GM12878 (cell line): Measurements from ENCODE around the gene CHST5. TPM values are rescaled to one million over a fixed set of nuclear protein-coding genes. Genes with fewer than 3 reads are reported as not detected.
"Not testable (repeated sequence)": the region's sequence is repeated elsewhere in the genome, so short reads cannot be mapped to it uniquely, and the experiment has no call there.

Source experiments
- ATAC-seq: fragments of 200-7000 bp; cut with Tn5 transposase; 3 replicates; pipeline ENCODE4 v1.9.1; 2020; ENCODE audit warnings: mild to moderate bottlenecking, moderate library complexity
- BruUV-seq: library from RNA; stranded (reverse); fragments of 400-500 nt; replicated peaks from 2 replicates; lab custom pipeline; 2021; lab: Mats Ljungman, UMichigan
- CTCF ChIA-PET: fragments of 300-600 bp; sonication (Branson Sonifier 250); formaldehyde crosslinking; extraction: SDS; loops from one replicate; lab custom pipeline; 2021; ENCODE audit warnings: inconsistent platforms; lab: Yijun Ruan, JAX
- POLR2A ChIA-PET: fragments of 350-600 bp; formaldehyde crosslinking; extraction: SDS; loops from one replicate; lab custom pipeline; 2021; ENCODE audit warnings: inconsistent platforms; lab: Charles Lee
- RAD21 ChIA-PET: fragments of 300-600 bp; sonication (Branson Sonifier 250); formaldehyde crosslinking; loops from one replicate; lab custom pipeline; 2023; ENCODE audit warnings: antibody characterized with exemption; ENCODE audit not compliant: unreplicated experiment; lab: Charles Lee
- SMC1A ChIA-PET: fragments of 300-600 bp; sonication (Branson Sonifier 250); formaldehyde crosslinking; loops from one replicate; lab custom pipeline; 2023; ENCODE audit not compliant: unreplicated experiment, uncharacterized antibody; lab: Charles Lee
- DNase-seq: peaks from one replicate; pipeline ENCODE4 v3.0.0-alpha.2; 2011; ENCODE audit warnings: low read depth, low spot score
- FAIRE-seq: peaks from 3 replicates; lab custom pipeline; 2011; peaks lifted over from hg19 to GRCh38; lab: Jason Lieb, UNC
- H2AFZ ChIP-seq: 2 replicates; pipeline ENCODE4 v1.6.0; 2011; ENCODE audit warnings: low read depth, low read length, control low read depth; ENCODE audit not compliant: control insufficient read depth
- H3K27ac ChIP-seq: 2 replicates; pipeline ENCODE4 v1.5.1; 2011; ENCODE audit warnings: control low read depth; ENCODE audit not compliant: control insufficient read depth, insufficient read depth
- H3K27me3 ChIP-seq, 2 experiments: replicated peaks in 1 of 2; 2 replicates each; pipeline versions ENCODE4 v1.6.0 to v1.6.1; 2011; ENCODE audit warnings: low read length in 1 of 2; ENCODE audit not compliant: control insufficient read depth in 2 of 2, insufficient read depth in 2 of 2
- H3K36me3 ChIP-seq, 2 experiments: 2 replicates each; pipeline ENCODE4 v1.5.1; 2011; ENCODE audit warnings: low read length in 1 of 2; ENCODE audit not compliant: control insufficient read depth in 2 of 2, insufficient read depth in 2 of 2
- H3K4me1 ChIP-seq: 2 replicates; pipeline ENCODE4 v1.6.1; 2011; ENCODE audit warnings: mild to moderate bottlenecking, low read length, moderate library complexity, mixed read lengths; ENCODE audit not compliant: control insufficient read depth, insufficient read depth
- H3K4me2 ChIP-seq: 2 replicates; pipeline ENCODE4 v1.6.0; 2011; ENCODE audit warnings: control low read depth; ENCODE audit not compliant: control insufficient read depth, insufficient read depth
- H3K4me3 ChIP-seq: fragments of 200-600 bp; sonication (generic); 2 replicates; pipeline ENCODE4 v1.5.1; 2016
- H3K79me2 ChIP-seq: 2 replicates; pipeline ENCODE4 v1.6.0; 2011; ENCODE audit warnings: low read length; ENCODE audit not compliant: control insufficient read depth, insufficient read depth
- H3K9ac ChIP-seq: 2 replicates; pipeline ENCODE4 v1.8.0; 2011; ENCODE audit warnings: low read length, control low read depth, mixed read lengths; ENCODE audit not compliant: control insufficient read depth, insufficient read depth
- H3K9me3 ChIP-seq: replicated peaks from 3 replicates; pipeline ENCODE4 v1.5.1; 2011; ENCODE audit warnings: mild to moderate bottlenecking, low read length; ENCODE audit not compliant: control insufficient read depth, insufficient read depth
- H4K20me1 ChIP-seq: 2 replicates; pipeline ENCODE4 v1.6.0; 2011; ENCODE audit not compliant: control insufficient read depth, insufficient read depth
- CBX3 ChIP-seq: fragments of 200-600 bp; sonication (generic); IDR thresholded peaks from 2 replicates; pipeline ENCODE4 v1.6.1; 2016; ENCODE audit warnings: low read depth, borderline replicate concordance
- CHD1 ChIP-seq: IDR thresholded peaks from 2 replicates; pipeline ENCODE4 v1.6.1; 2012; ENCODE audit warnings: low read depth, low read length, improper control_type of control experiment
- CHD4 ChIP-seq: fragments of 200-600 bp; sonication (generic); IDR thresholded peaks from 2 replicates; pipeline ENCODE4 v1.6.1; 2016; ENCODE audit warnings: mild to moderate bottlenecking
- DPF2 ChIP-seq: fragments of 450-650 bp; IDR thresholded peaks from 2 replicates; pipeline ENCODE4 v1.6.1; 2017; ENCODE audit warnings: mild to moderate bottlenecking
- HSF1 ChIP-seq: fragments of 150-350 bp; IDR thresholded peaks from 2 replicates; pipeline ENCODE4 v1.6.1; 2014; ENCODE audit warnings: mild to moderate bottlenecking, low read depth, low read length
- MAX ChIP-seq: IDR thresholded peaks from 2 replicates; pipeline ENCODE4 v1.6.1; 2012; ENCODE audit warnings: low read depth, low read length, improper control_type of control experiment
- MTA3 ChIP-seq: IDR thresholded peaks from 2 replicates; pipeline ENCODE4 v1.6.1; 2012; ENCODE audit warnings: low read length, inconsistent platforms, borderline replicate concordance
- MYC ChIP-seq: IDR thresholded peaks from 2 replicates; pipeline ENCODE4 v1.6.1; 2011; ENCODE audit warnings: mild to moderate bottlenecking, low read length, moderate library complexity, inconsistent platforms; ENCODE audit not compliant: insufficient read depth, insufficient replicate concordance, insufficient read length, severe bottlenecking
- PAX8 ChIP-seq: fragments of 450-650 bp; IDR thresholded peaks from 2 replicates; pipeline ENCODE4 v1.6.1; 2017; ENCODE audit warnings: mild to moderate bottlenecking, moderate library complexity
- RAD21 ChIP-seq: IDR thresholded peaks from 2 replicates; pipeline ENCODE4 v1.6.1; 2011; ENCODE audit warnings: mild to moderate bottlenecking, low read depth, low read length, moderate library complexity; ENCODE audit not compliant: insufficient read depth
- RUNX3 ChIP-seq: IDR thresholded peaks from 2 replicates; pipeline ENCODE4 v1.6.1; 2012; ENCODE audit warnings: low read length, inconsistent platforms
- SP1 ChIP-seq: IDR thresholded peaks from one replicate; pipeline ENCODE4 v1.6.1; 2011; ENCODE audit warnings: low read depth, low read length
- TARDBP ChIP-seq: IDR thresholded peaks from 2 replicates; pipeline ENCODE4 v1.6.1; 2016; ENCODE audit warnings: borderline replicate concordance
- ZNF622 ChIP-seq: fragments of 450-650 bp; IDR thresholded peaks from 2 replicates; pipeline ENCODE4 v1.6.1; 2017; ENCODE audit warnings: mild to moderate bottlenecking, inconsistent platforms
- WGBS: methylation state at CpG from one replicate; pipeline ENCODE4 v1.1.6; 2016; ENCODE audit warnings: low lambda C conversion rate; ENCODE audit not compliant: insufficient replicate concordance, insufficient coverage; ENCODE audit errors: missing lambda C conversion rate; 5-methylcytosine and 5-hydroxymethylcytosine counted together
- in situ Hi-C: fragments of 300-500 bp; cut with MboI; formaldehyde crosslinking; loops from 9 replicates; pipeline ENCODE4 v1.14.3; 2018; ENCODE audit warnings: mixed read lengths
- intact Hi-C: fragments of 100-400 bp; cut with micrococcal nuclease; formaldehyde crosslinking; loops from one replicate; pipeline ENCODE4 v1.14.2; 2022; ENCODE audit not compliant: unreplicated experiment
- polyA plus RNA-seq, 11 experiments: library from polyadenylated mRNA; depleted of rRNA in 4 of 11; unstranded in 6 of 11; stranded (reverse) in 5 of 11; fragments of >200 nt; fragmentation: Nextera tagmentation in 4 of 11; fragmentation: Illumina TruSeq in 1 of 11; extraction: Ambion mirVana in 4 of 11; extraction: Trizol in 1 of 11; gene quantifications; 1 replicate in 1 of 11; 2 replicates in 10 of 11; pipeline versions ENCODE4 v1.2.1 to v1.2.3, GENCODE V29; 2011 to 2016; ENCODE audit warnings: inconsistent platforms in 2 of 11, missing spikeins in 2 of 11, low read depth in 1 of 11
- total RNA-seq, 4 experiments: library from RNA; depleted of rRNA in 3 of 4; stranded (reverse); fragments of >200 nt in 3 of 4; fragmentation: Illumina TruSeq in 1 of 4; extraction: Trizol in 1 of 4; gene quantifications; 2 replicates each; pipeline versions ENCODE4 v1.2.1 to v1.2.3, GENCODE V29; 2013 to 2021

The CHST5 gene
- total and polyA plus RNA-seq, 10 of the 15 experiments (the other 5 are each of a cell fraction or from before 2014, with no cell fraction given), result 0.04 to 0.43 (median 0.14) TPM; not detected in 6

GRCh38 chr16:75502916-75503605 lies 32.8 kb downstream of the CHST5 start:
- no peak overlapping the region for H3K4me2 ChIP-seq
- H2AFZ ChIP-seq, result no peak overlapping the region
- ChIA-PET POLR2A (interaction anchor here (1.1 kb wide), 1 partner anchor 32 kb away, joined by 3 read pairs; no protein-coding TSS in a partner anchor), SMC1A (no interaction called here), CTCF (no interaction called here), RAD21 (interaction anchor here (0.6 kb wide), 1 partner anchor 44 kb away, joined by 3 read pairs; no protein-coding TSS in a partner anchor)
- H3K27me3 ChIP-seq, result peaks cover 0 to 3% of the 10 kb centered on the region in 2 experiments; a peak in 2 of 4 replicates
- no peak for TF ChIP-seq TARDBP
- no peak for TF ChIP-seq DPF2
- no peak for TF ChIP-seq SP1
- TF ChIP-seq PAX8, result no peak
- TF ChIP-seq MTA3, result no peak
- TF ChIP-seq MAX, result no peak
- TF ChIP-seq RUNX3, result no peak
- no peak for TF ChIP-seq RAD21
- TF ChIP-seq CBX3, result no peak
- TF ChIP-seq HSF1, result no peak
- no peak for TF ChIP-seq ZNF622
- no peak for TF ChIP-seq CHD1
- TF ChIP-seq CHD4, result no peak
- TF ChIP-seq MYC, result no peak
- no peaks in the 10 kb centered on the region for H4K20me1 ChIP-seq
- no peak overlapping the region for H3K4me3 ChIP-seq
- no peaks in the 10 kb centered on the region for H3K36me3 ChIP-seq
- ATAC-seq (no peak), FAIRE-seq (no peak), DNase-seq (no peak)
- H3K27ac ChIP-seq, result no peak overlapping the region
- H3K9me3 ChIP-seq, result no peaks in the 10 kb centered on the region
- no TSS peak for BruUV-seq
- in situ Hi-C loops (no loop called here), intact Hi-C loops (no loop called here)
- no peak overlapping the region for H3K9ac ChIP-seq
- H3K79me2 ChIP-seq, result no peaks in the 10 kb centered on the region
- no peaks in the 10 kb centered on the region for H3K4me1 ChIP-seq
- 52% methylated on average over 4 of the region's 4 CpGs for WGBS

- WGBS, result 50% methylated on average over 6 of the region's 6 CpGs
- DNase-seq, intact Hi-C loops, H4K20me1 ChIP-seq, H3K9ac ChIP-seq, H2AFZ ChIP-seq, H3K4me2 ChIP-seq, RAD21 ChIA-PET, H3K79me2 ChIP-seq, H3K27ac ChIP-seq, H3K4me3 ChIP-seq, POLR2A ChIA-PET, in situ Hi-C loops, H3K9me3 ChIP-seq, H3K27me3 ChIP-seq, H3K4me1 ChIP-seq, FAIRE-seq, ATAC-seq, BruUV-seq, CTCF ChIA-PET, H3K36me3 ChIP-seq, SMC1A ChIA-PET: not testable (repeated sequence)
These were observed 34.1 kb downstream of the CHST5 start for GRCh38 chr16:75501820-75502219.
